OCI-LY7 (cell line): Measurements from ENCODE around the gene MAP4K5. TPM values are rescaled to one million over a fixed set of nuclear protein-coding genes. Genes with fewer than 3 reads are reported as not detected.

Experiments
- BruUV-seq: library from RNA; stranded (reverse); fragments of 400-500 nt; replicated peaks from 2 replicates; lab custom pipeline; 2021; lab: Mats Ljungman, UMichigan
- CTCF ChIA-PET: fragments of 300-600 bp; sonication (Branson Sonifier 250); formaldehyde crosslinking; loops from one replicate; lab custom pipeline; 2022; ENCODE audit warnings: antibody characterized with exemption; ENCODE audit not compliant: unreplicated experiment; lab: Charles Lee
- POLR2A ChIA-PET: fragments of 300-600 bp; sonication (Branson Sonifier 250); formaldehyde crosslinking; loops from one replicate; lab custom pipeline; 2022; ENCODE audit warnings: antibody characterized with exemption; lab: Charles Lee
- DNase-seq: peaks from one replicate; pipeline ENCODE4 v3.0.0-alpha.2; 2015; ENCODE audit warnings: low spot score
- H2AFZ ChIP-seq: fragments of 200-600 bp; sonication (generic), shearing (Covaris generic); 2 replicates; pipeline ENCODE4 v1.6.1; 2014; ENCODE audit warnings: mild to moderate bottlenecking, antibody characterized with exemption, low read length, moderate library complexity
- H3K27ac ChIP-seq: fragments of 200-600 bp; sonication (generic); 2 replicates; pipeline ENCODE4 v1.5.1; 2014; ENCODE audit warnings: mixed run types, low read depth, mild to moderate bottlenecking, moderate library complexity, low read length, inconsistent platforms; ENCODE audit not compliant: poor library complexity, severe bottlenecking
- H3K36me3 ChIP-seq: fragments of 200-600 bp; sonication (generic); 2 replicates; pipeline ENCODE4 v1.6.1; 2014; ENCODE audit warnings: mild to moderate bottlenecking, antibody characterized with exemption, low read length, moderate library complexity, mixed read lengths; ENCODE audit not compliant: insufficient read depth
- H3K4me1 ChIP-seq: fragments of 200-600 bp; sonication (generic); 2 replicates; pipeline ENCODE4 v1.5.1; 2014; ENCODE audit warnings: mild to moderate bottlenecking, low read length; ENCODE audit not compliant: insufficient read depth, poor library complexity, severe bottlenecking
- H3K4me2 ChIP-seq: fragments of 200-600 bp; sonication (generic); 2 replicates; pipeline ENCODE4 v1.6.1; 2014; ENCODE audit warnings: mild to moderate bottlenecking, low read length
- H3K4me3 ChIP-seq: fragments of 200-600 bp; sonication (generic); 2 replicates; pipeline ENCODE4 v1.5.1; 2014; ENCODE audit warnings: mild to moderate bottlenecking, low read depth, low read length; ENCODE audit not compliant: poor library complexity, severe bottlenecking
- H3K79me2 ChIP-seq: fragments of 200-600 bp; sonication (generic); 2 replicates; pipeline ENCODE4 v1.6.1; 2016; ENCODE audit warnings: low read depth, mild to moderate bottlenecking, low read length, moderate library complexity, mixed read lengths; ENCODE audit not compliant: insufficient read depth
- H3K9me2 ChIP-seq: fragments of 200-600 bp; sonication (generic); 2 replicates; pipeline ENCODE4 v1.6.1; 2016; ENCODE audit warnings: mild to moderate bottlenecking, low read length, mixed read lengths; ENCODE audit not compliant: insufficient read depth
- H3K9me3 ChIP-seq: fragments of 200-600 bp; sonication (generic); 2 replicates; pipeline ENCODE4 v1.6.1; 2014; ENCODE audit warnings: mild to moderate bottlenecking, mixed run types, low read length, mixed read lengths
- H4K20me1 ChIP-seq: fragments of 200-600 bp; sonication (generic); 2 replicates; pipeline ENCODE4 v1.6.1; 2014; ENCODE audit warnings: mild to moderate bottlenecking, antibody characterized with exemption, low read length, moderate library complexity, mixed read lengths; ENCODE audit not compliant: insufficient read depth
- EZH2phosphoT487 ChIP-seq: fragments of 200-600 bp; sonication (generic); IDR thresholded peaks from 2 replicates; pipeline ENCODE4 v1.6.1; 2018; ENCODE audit warnings: low read depth, borderline replicate concordance, mild to moderate bottlenecking, mixed run types, antibody characterized with exemption, low read length, moderate library complexity, mixed read lengths
- intact Hi-C: fragments of 100-400 bp; cut with micrococcal nuclease; formaldehyde crosslinking; loops from one replicate; pipeline ENCODE4 v1.10.0; 2022; ENCODE audit not compliant: unreplicated experiment
- total RNA-seq, 2 experiments: library from RNA; depleted of rRNA in 1 of 2; stranded (reverse); fragments of >200 nt in 1 of 2; shearing (Covaris generic) in 1 of 2; gene quantifications; 2 replicates each; pipeline ENCODE4 v1.2.3, GENCODE V29; 2014 to 2022
- TF ChIP-seq, protein P1 (sequence below): fragments of 200-600 bp; sonication (generic); conservative IDR thresholded peaks from 2 replicates; pipeline ENCODE4 v1.5.1; 2014; ENCODE audit warnings: mild to moderate bottlenecking, antibody characterized with exemption, low read length, moderate library complexity, mixed read lengths

MAP4K5 gene
- total RNA-seq, 2 experiments from 2014 or later: 36.7 to 44.0 TPM

DNA sequence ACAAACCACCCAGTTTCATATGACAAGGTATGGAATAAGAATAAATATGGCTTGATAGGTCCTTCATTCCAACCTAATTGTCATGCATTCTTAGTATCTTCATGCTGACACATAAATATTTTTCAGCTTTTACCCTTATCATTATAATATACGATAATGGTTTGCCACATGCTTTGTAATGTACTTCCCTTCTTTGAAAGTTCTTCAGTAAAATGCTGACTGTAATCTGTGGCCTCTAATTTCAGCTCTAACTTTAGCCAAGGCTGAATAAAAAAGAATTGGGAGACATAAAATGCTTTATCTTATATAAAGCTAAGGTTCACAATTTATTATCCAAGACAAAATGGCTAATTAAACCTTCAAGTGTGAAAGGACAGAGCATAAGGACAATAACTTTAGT, 2.6 kb upstream of the MAP4K5 start:
- Histone ChIP-seq H2AFZ (no peak overlapping the region), H3K4me2 (no peak overlapping the region), H3K4me3 (no peak overlapping the region), H3K27ac (no peak overlapping the region), H4K20me1 (peaks cover 8% of the 10 kb centered on the region), H3K79me2 (peaks cover 19% of the 10 kb centered on the region), H3K9me3 (no peaks in the 10 kb centered on the region), H3K4me1 (peaks cover 21% of the 10 kb centered on the region), H3K36me3 (no peaks in the 10 kb centered on the region), H3K9me2 (no peaks in the 10 kb centered on the region)
- intact Hi-C loops: loop anchor here (5.0 kb wide), 2 partner anchors 533 to 683 kb away; partner anchors contain the start of gene NEMF
- TF ChIP-seq, protein P1, sequence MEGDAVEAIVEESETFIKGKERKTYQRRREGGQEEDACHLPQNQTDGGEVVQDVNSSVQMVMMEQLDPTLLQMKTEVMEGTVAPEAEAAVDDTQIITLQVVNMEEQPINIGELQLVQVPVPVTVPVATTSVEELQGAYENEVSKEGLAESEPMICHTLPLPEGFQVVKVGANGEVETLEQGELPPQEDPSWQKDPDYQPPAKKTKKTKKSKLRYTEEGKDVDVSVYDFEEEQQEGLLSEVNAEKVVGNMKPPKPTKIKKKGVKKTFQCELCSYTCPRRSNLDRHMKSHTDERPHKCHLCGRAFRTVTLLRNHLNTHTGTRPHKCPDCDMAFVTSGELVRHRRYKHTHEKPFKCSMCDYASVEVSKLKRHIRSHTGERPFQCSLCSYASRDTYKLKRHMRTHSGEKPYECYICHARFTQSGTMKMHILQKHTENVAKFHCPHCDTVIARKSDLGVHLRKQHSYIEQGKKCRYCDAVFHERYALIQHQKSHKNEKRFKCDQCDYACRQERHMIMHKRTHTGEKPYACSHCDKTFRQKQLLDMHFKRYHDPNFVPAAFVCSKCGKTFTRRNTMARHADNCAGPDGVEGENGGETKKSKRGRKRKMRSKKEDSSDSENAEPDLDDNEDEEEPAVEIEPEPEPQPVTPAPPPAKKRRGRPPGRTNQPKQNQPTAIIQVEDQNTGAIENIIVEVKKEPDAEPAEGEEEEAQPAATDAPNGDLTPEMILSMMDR: no peak
- TF ChIP-seq EZH2phosphoT487: no peak
- POLR2A ChIA-PET: interaction anchor here (0.6 kb wide), 1 partner anchor 44 kb away, joined by 3 read pairs; no protein-coding TSS in a partner anchor
- DNase-seq: no peak
- CTCF ChIA-PET: no interaction called here
- BruUV-seq: no TSS peak

DNA sequence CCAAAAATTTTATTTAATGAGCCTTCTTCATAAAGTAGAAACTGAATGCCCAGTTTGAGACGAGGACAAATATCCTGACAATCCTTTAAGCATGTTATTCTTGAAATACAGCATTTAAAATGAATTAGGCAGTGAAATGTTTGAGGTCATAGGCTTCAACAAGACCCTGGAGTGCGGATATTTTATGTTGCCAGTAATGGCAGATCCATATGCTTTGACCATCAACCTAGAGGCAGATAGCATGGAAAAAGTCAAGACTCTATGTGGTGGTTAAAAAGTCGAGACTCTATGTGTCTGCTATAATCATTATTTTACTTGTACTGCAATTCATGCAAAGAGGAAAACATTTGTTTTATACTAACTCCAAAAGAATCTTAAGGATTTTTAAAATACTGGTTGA, 2.0 kb upstream of the MAP4K5 start:
- peaks cover 13% of the 10 kb centered on the region for H4K20me1 ChIP-seq
- no TSS peak for BruUV-seq
- H3K36me3 ChIP-seq: peaks cover 4% of the 10 kb centered on the region; the same call in 1 of the 2 replicates

DNA sequence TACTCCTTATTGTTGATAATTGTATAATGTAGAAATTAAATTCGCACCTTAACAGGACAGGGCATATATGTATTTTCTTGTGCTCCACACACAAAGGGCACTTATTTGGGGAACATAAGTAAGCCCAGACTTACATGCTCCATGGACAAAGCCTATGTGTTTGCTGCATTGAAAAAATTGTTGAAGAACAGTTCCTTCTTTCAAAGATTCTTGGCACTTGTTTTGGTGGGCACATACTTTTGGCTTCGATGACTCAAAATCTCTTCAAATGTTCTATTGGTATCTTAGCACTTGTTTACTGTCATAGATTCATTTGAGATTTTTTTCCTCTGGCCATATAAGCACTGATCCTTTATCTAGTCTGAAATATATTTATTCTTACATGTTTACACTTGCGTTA, 1.4 kb upstream of the MAP4K5 start:
- peaks cover 31% of the 10 kb centered on the region for H3K79me2 ChIP-seq
- H3K4me3 ChIP-seq: peak overlapping the region; percentile 89
- H3K36me3 ChIP-seq: peaks cover 10% of the 10 kb centered on the region; the same call in 1 of the 2 replicates
- DNase-seq: no peak
- peak overlapping the region; percentile 98 for H2AFZ ChIP-seq
- ChIA-PET CTCF (no interaction called here), POLR2A (no interaction called here)
- H4K20me1 ChIP-seq: peaks cover 16% of the 10 kb centered on the region
- H3K27ac ChIP-seq: no peak overlapping the region
- intact Hi-C loops: loop anchor here (2.0 to 5.0 kb wide), 6 partner anchors 221 to 765 kb away; partner anchors contain the start of genes DMAC2L, KLHDC2, L2HGDH and NEMF
- H3K9me3 ChIP-seq: no peaks in the 10 kb centered on the region
- H3K4me2 ChIP-seq: peak overlapping the region; percentile 91
- H3K4me1 ChIP-seq: peaks cover 27% of the 10 kb centered on the region
- no TSS peak for BruUV-seq
- no peak for TF ChIP-seq EZH2phosphoT487
- TF ChIP-seq, protein P1: no peak
- H3K9me2 ChIP-seq: no peaks in the 10 kb centered on the region

More for the DNA sequence above, 2.0 kb upstream of the MAP4K5 start:
- Histone ChIP-seq H3K79me2 (peaks cover 25% of the 10 kb centered on the region), H3K9me3 (no peaks in the 10 kb centered on the region), H3K4me3 (no peak overlapping the region), H3K9me2 (no peaks in the 10 kb centered on the region), H3K4me1 (peaks cover 27% of the 10 kb centered on the region), H3K27ac (no peak overlapping the region), H3K4me2 (no peak overlapping the region), H2AFZ (no peak overlapping the region)
- POLR2A ChIA-PET: interaction anchor here (0.6 kb wide), 1 partner anchor 43 kb away, joined by 3 read pairs; no protein-coding TSS in a partner anchor
- intact Hi-C loops: loop anchor here (5.0 kb wide), 2 partner anchors 532 to 682 kb away; partner anchors contain the start of gene NEMF
- TF ChIP-seq, protein P1: no peak
- CTCF ChIA-PET: no interaction called here
- no peak for DNase-seq
